OCI-LY3 (cell line): Measurements from ENCODE around the gene LRP2.

Source experiments
- EZH2phosphoT487 ChIP-seq: fragments of 200-600 bp; shearing (Covaris generic); IDR thresholded peaks from 2 replicates; pipeline ENCODE4 v1.6.1; 2018; ENCODE audit warnings: antibody characterized with exemption, mixed run types, low read depth
- TF ChIP-seq, protein P1 (sequence below): fragments of 200-600, 300-600 bp; sonication (generic); IDR thresholded peaks from 2 replicates; pipeline ENCODE4 v1.5.1; 2014; ENCODE audit warnings: antibody characterized with exemption, low read length, low read depth

DNA sequence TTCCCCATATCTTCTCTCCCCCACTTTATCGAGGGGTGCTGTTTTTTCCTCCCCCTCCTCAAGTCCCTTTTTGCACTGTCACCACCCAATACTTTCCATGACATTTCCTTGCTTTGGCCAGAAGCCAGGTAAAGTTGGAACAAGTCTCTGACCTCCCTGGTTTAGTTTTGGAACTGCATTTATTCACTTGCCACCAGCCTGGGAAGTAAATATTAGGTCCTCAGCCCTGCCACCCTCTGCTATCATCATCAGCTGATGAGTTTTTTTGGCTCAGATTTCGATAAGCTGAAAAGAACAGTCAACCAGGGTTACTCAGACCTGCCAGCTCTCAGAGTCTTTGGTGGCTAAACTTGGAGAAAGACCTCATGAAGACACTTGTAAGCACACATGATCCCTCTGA is 246.0 kb downstream of the LRP2 start:
- TF ChIP-seq, protein P1, sequence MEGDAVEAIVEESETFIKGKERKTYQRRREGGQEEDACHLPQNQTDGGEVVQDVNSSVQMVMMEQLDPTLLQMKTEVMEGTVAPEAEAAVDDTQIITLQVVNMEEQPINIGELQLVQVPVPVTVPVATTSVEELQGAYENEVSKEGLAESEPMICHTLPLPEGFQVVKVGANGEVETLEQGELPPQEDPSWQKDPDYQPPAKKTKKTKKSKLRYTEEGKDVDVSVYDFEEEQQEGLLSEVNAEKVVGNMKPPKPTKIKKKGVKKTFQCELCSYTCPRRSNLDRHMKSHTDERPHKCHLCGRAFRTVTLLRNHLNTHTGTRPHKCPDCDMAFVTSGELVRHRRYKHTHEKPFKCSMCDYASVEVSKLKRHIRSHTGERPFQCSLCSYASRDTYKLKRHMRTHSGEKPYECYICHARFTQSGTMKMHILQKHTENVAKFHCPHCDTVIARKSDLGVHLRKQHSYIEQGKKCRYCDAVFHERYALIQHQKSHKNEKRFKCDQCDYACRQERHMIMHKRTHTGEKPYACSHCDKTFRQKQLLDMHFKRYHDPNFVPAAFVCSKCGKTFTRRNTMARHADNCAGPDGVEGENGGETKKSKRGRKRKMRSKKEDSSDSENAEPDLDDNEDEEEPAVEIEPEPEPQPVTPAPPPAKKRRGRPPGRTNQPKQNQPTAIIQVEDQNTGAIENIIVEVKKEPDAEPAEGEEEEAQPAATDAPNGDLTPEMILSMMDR, result no peak
- no peak for TF ChIP-seq EZH2phosphoT487
